ENCODE data around the gene PPP2R5E.

- TF ChIP-seq RELA (IDR thresholded peaks at IDR 0.05; ENCODE audit: borderline replicate concordance, partially characterized antibody) = no peak
- no peak for TF ChIP-seq ZNF274 (IDR thresholded peaks at IDR 0.05; ENCODE audit: insufficient read depth, insufficient read length)
- no peak for TF ChIP-seq CTCF (IDR thresholded peaks at IDR 0.05 in 2 of 3, conservative IDR thresholded peaks at IDR 0.05 in 1 of 3; ENCODE audit: control insufficient read depth in 2 of 3, extremely low read depth in 1 of 3, insufficient read depth in 1 of 3, low read depth in 3 of 3, low read length in 3 of 3)
- no peak for TF ChIP-seq NFYA (IDR thresholded peaks at IDR 0.05; ENCODE audit: borderline replicate concordance, low read depth, low read length)
- no peak for TF ChIP-seq SMC3 (IDR thresholded peaks at IDR 0.05; ENCODE audit: borderline replicate concordance, low read length)
- TF ChIP-seq POLR2A (IDR thresholded peaks at IDR 0.05; ENCODE audit: low read depth, low read length) = no peak
- no peak for TF ChIP-seq SPI1 (IDR thresholded peaks at IDR 0.05; ENCODE audit: borderline replicate concordance, insufficient read depth, low read depth, low read length)
- no peak for TF ChIP-seq E2F4 (IDR thresholded peaks at IDR 0.05; ENCODE audit: low read depth, low read length)
Observed at GRCh38 chr14:63501429-63501828, 41.7 kb downstream of the PPP2R5E start.

All from GM12878 (cell line).